ENCODE results near the gene CLMN.

DNA sequence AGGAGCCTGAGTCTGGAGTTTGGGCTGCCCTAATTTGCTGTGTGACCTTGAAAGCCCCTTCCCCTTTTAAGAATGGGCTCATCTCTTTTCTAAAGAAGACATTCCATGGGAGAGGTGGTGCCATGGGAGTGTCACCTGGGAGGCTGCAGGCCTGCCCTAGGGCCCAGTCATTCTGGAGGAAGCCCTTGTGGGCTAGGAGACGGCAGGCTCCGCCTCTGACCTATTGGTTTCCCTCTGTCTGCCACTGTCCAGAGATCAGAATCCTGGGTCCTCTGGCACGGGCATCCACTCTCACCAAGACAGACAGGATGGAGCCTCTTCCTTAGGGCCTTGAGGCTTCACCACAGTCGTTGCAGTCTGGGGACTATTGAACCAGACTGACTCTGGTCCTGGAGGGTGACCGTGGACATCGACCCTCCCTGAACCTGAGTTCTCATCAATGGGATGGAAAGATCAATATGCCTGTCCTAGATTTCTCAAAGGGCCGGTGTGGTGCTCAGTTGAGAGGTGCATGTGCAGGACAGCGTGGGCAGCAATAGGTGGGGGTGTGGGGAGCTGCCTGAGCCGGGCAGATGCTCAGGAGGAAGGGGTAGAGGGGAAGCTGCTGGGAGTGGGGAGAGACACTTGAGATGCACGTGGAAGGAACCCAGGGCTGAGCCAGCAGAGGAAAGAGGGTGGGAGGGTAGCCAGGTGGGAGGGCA is 12.2 kb upstream of the CLMN start:
- no peak for TF ChIP-seq CTCF (IDR thresholded peaks at IDR 0.05; ENCODE audit: low read length)
- TF ChIP-seq EZH2 (IDR thresholded peaks at IDR 0.05; ENCODE audit: borderline replicate concordance, low read length), result no peak
